Measurements from ENCODE around the gene HCFC1.

Gene HCFC1

GRCh38 chrX:153954558-153955227, 16.9 kb downstream of the HCFC1 start:
- no peak for DNase-seq
- no peak overlapping the region for H4K8ac ChIP-seq (ENCODE audit: low read depth, low read length)
- no peak overlapping the region for H2AK5ac ChIP-seq (ENCODE audit: low read length)
- no peak overlapping the region for H3K23ac ChIP-seq (ENCODE audit: low read length)
- H2BK15ac ChIP-seq (replicated peaks; ENCODE audit: low read depth): no peak overlapping the region
- H3K36me3 ChIP-seq (ENCODE audit: control insufficient read depth, insufficient read depth, low read length): peaks cover 13% of the 10 kb centered on the region
- WGBS (ENCODE audit: extremely low coverage, insufficient coverage, low lambda C conversion rate): no CpG with 5 or more reads among the region's 44 CpGs
- H3K56ac ChIP-seq (ENCODE audit: low read length): no peak overlapping the region
- H3K9ac ChIP-seq (ENCODE audit: low read length): no peak overlapping the region
- H3K4ac ChIP-seq (ENCODE audit: low read depth, low read length): no peak overlapping the region
- no peak overlapping the region for H3K4me2 ChIP-seq (ENCODE audit: low read length)
- no peak overlapping the region for H2BK5ac ChIP-seq (ENCODE audit: low read length)
- H3K27ac ChIP-seq (ENCODE audit: low read depth, low read length): no peak overlapping the region
- H4K5ac ChIP-seq (ENCODE audit: low read length): no peak overlapping the region
- no peaks in the 10 kb centered on the region for H3K79me1 ChIP-seq (ENCODE audit: low read length)
- no peak overlapping the region for H3K18ac ChIP-seq (ENCODE audit: low read length)
- H3K4me1 ChIP-seq (ENCODE audit: control insufficient read depth, low read depth, low read length): no peaks in the 10 kb centered on the region
- no peaks in the 10 kb centered on the region for H3K27me3 ChIP-seq (ENCODE audit: insufficient read depth, low read length, poor library complexity)
- no peak overlapping the region for H2BK120ac ChIP-seq (ENCODE audit: low read depth, low read length)
- H3K4me3 ChIP-seq (ENCODE audit: low read length): no peak overlapping the region
- no peaks in the 10 kb centered on the region for H3K79me2 ChIP-seq (ENCODE audit: control insufficient read depth, insufficient read depth, low read length)

- Histone ChIP-seq H3K4ac (ENCODE audit: low read depth, low read length) (no peak overlapping the region), H2AK5ac (ENCODE audit: low read length) (no peak overlapping the region), H3K18ac (ENCODE audit: low read length) (no peak overlapping the region), H3K79me1 (ENCODE audit: low read length) (no peaks in the 10 kb centered on the region), H3K56ac (ENCODE audit: low read length) (no peak overlapping the region), H3K23ac (ENCODE audit: low read length) (no peak overlapping the region), H3K36me3 (ENCODE audit: control insufficient read depth, insufficient read depth, low read length) (peaks cover 13% of the 10 kb centered on the region), H2BK15ac (replicated peaks; ENCODE audit: low read depth) (no peak overlapping the region), H4K5ac (ENCODE audit: low read length) (no peak overlapping the region), H3K9ac (ENCODE audit: low read length) (no peak overlapping the region), H2BK5ac (ENCODE audit: low read length) (no peak overlapping the region), H2BK120ac (ENCODE audit: low read depth, low read length) (no peak overlapping the region), H3K27ac (ENCODE audit: low read depth, low read length) (no peak overlapping the region), H3K79me2 (ENCODE audit: control insufficient read depth, insufficient read depth, low read length) (no peaks in the 10 kb centered on the region), H3K4me3 (ENCODE audit: low read length) (no peak overlapping the region), H3K4me2 (ENCODE audit: low read length) (no peak overlapping the region), H4K8ac (ENCODE audit: low read depth, low read length) (no peak overlapping the region), H3K27me3 (ENCODE audit: insufficient read depth, low read length, poor library complexity) (no peaks in the 10 kb centered on the region), H3K4me1 (ENCODE audit: control insufficient read depth, low read depth, low read length) (no peaks in the 10 kb centered on the region)
- no peak for DNase-seq
- no CpG with 5 or more reads among the region's 33 CpGs for WGBS (ENCODE audit: extremely low coverage, insufficient coverage, low lambda C conversion rate)
Measured at GRCh38 chrX:153953892-153954557, 17.6 kb downstream of the HCFC1 start.

GRCh38 chrX:153953342-153953830, 18.2 kb downstream of the HCFC1 start:
- Histone ChIP-seq H3K4me3 (ENCODE audit: low read length) (no peak overlapping the region), H3K36me3 (ENCODE audit: control insufficient read depth, insufficient read depth, low read length) (peaks cover 13% of the 10 kb centered on the region)

GRCh38 chrX:153952373-153953026, 19.1 kb downstream of the HCFC1 start:
- Histone ChIP-seq H3K79me1 (ENCODE audit: low read length) (no peaks in the 10 kb centered on the region), H3K9ac (ENCODE audit: low read length) (no peak overlapping the region), H4K5ac (ENCODE audit: low read length) (no peak overlapping the region), H3K36me3 (ENCODE audit: control insufficient read depth, insufficient read depth, low read length) (peaks cover 10% of the 10 kb centered on the region), H3K27ac (ENCODE audit: low read depth, low read length) (no peak overlapping the region), H3K4me2 (ENCODE audit: low read length) (no peak overlapping the region), H3K4me1 (ENCODE audit: control insufficient read depth, low read depth, low read length) (no peaks in the 10 kb centered on the region), H2BK5ac (ENCODE audit: low read length) (no peak overlapping the region), H2AK5ac (ENCODE audit: low read length) (no peak overlapping the region), H3K4ac (ENCODE audit: low read depth, low read length) (no peak overlapping the region), H3K79me2 (ENCODE audit: control insufficient read depth, insufficient read depth, low read length) (no peaks in the 10 kb centered on the region), H3K4me3 (ENCODE audit: low read length) (no peak overlapping the region), H3K23ac (ENCODE audit: low read length) (no peak overlapping the region), H3K27me3 (ENCODE audit: insufficient read depth, low read length, poor library complexity) (no peaks in the 10 kb centered on the region), H2BK15ac (replicated peaks; ENCODE audit: low read depth) (no peak overlapping the region), H2BK120ac (ENCODE audit: low read depth, low read length) (no peak overlapping the region), H4K8ac (ENCODE audit: low read depth, low read length) (no peak overlapping the region), H3K18ac (ENCODE audit: low read length) (no peak overlapping the region), H3K56ac (ENCODE audit: low read length) (no peak overlapping the region)
- no CpG with 5 or more reads among the region's 32 CpGs for WGBS (ENCODE audit: extremely low coverage, insufficient coverage, low lambda C conversion rate)
- DNase-seq: no peak

More at GRCh38 chrX:153953342-153953830, 18.2 kb downstream of the HCFC1 start:
- peak; percentile 65 for DNase-seq
- no peaks in the 10 kb centered on the region for H3K27me3 ChIP-seq (ENCODE audit: insufficient read depth, low read length, poor library complexity)
- H2AK5ac ChIP-seq (ENCODE audit: low read length): no peak overlapping the region
- no peak overlapping the region for H2BK120ac ChIP-seq (ENCODE audit: low read depth, low read length)
- no peak overlapping the region for H3K18ac ChIP-seq (ENCODE audit: low read length)
- H3K23ac ChIP-seq (ENCODE audit: low read length): no peak overlapping the region
- H3K27ac ChIP-seq (ENCODE audit: low read depth, low read length): no peak overlapping the region
- H3K79me1 ChIP-seq (ENCODE audit: low read length): no peaks in the 10 kb centered on the region
- H3K56ac ChIP-seq (ENCODE audit: low read length): no peak overlapping the region
- H4K8ac ChIP-seq (ENCODE audit: low read depth, low read length): no peak overlapping the region
- no peak overlapping the region for H3K4ac ChIP-seq (ENCODE audit: low read depth, low read length)
- no peak overlapping the region for H2BK15ac ChIP-seq (replicated peaks; ENCODE audit: low read depth)
- H3K9ac ChIP-seq (ENCODE audit: low read length): no peak overlapping the region
- no CpG with 5 or more reads among the region's 33 CpGs for WGBS (ENCODE audit: extremely low coverage, insufficient coverage, low lambda C conversion rate)
- H3K79me2 ChIP-seq (ENCODE audit: control insufficient read depth, insufficient read depth, low read length): no peaks in the 10 kb centered on the region
- no peak overlapping the region for H3K4me2 ChIP-seq (ENCODE audit: low read length)
- no peaks in the 10 kb centered on the region for H3K4me1 ChIP-seq (ENCODE audit: control insufficient read depth, low read depth, low read length)
- no peak overlapping the region for H4K5ac ChIP-seq (ENCODE audit: low read length)
- no peak overlapping the region for H2BK5ac ChIP-seq (ENCODE audit: low read length)

GRCh38 chrX:153951683-153952372, 19.8 kb downstream of the HCFC1 start:
- Histone ChIP-seq H3K36me3 (ENCODE audit: control insufficient read depth, insufficient read depth, low read length) (peaks cover 10% of the 10 kb centered on the region), H3K23ac (ENCODE audit: low read length) (no peak overlapping the region)
- no CpG with 5 or more reads among the region's 28 CpGs for WGBS (ENCODE audit: extremely low coverage, insufficient coverage, low lambda C conversion rate)

More at GRCh38 chrX:153951683-153952372, 19.8 kb downstream of the HCFC1 start:
- no peak overlapping the region for H3K27ac ChIP-seq (ENCODE audit: low read depth, low read length)
- H3K4ac ChIP-seq (ENCODE audit: low read depth, low read length): no peak overlapping the region
- H3K18ac ChIP-seq (ENCODE audit: low read length): no peak overlapping the region
- no peak overlapping the region for H3K4me2 ChIP-seq (ENCODE audit: low read length)
- H3K56ac ChIP-seq (ENCODE audit: low read length): no peak overlapping the region
- DNase-seq: no peak
- H3K27me3 ChIP-seq (ENCODE audit: insufficient read depth, low read length, poor library complexity): no peaks in the 10 kb centered on the region
- H3K9ac ChIP-seq (ENCODE audit: low read length): no peak overlapping the region
- no peaks in the 10 kb centered on the region for H3K79me2 ChIP-seq (ENCODE audit: control insufficient read depth, insufficient read depth, low read length)
- no peaks in the 10 kb centered on the region for H3K79me1 ChIP-seq (ENCODE audit: low read length)
- H2BK15ac ChIP-seq (replicated peaks; ENCODE audit: low read depth): no peak overlapping the region
- H4K8ac ChIP-seq (ENCODE audit: low read depth, low read length): no peak overlapping the region
- no peak overlapping the region for H2BK5ac ChIP-seq (ENCODE audit: low read length)
- H3K4me3 ChIP-seq (ENCODE audit: low read length): no peak overlapping the region
- H4K5ac ChIP-seq (ENCODE audit: low read length): no peak overlapping the region
- H3K4me1 ChIP-seq (ENCODE audit: control insufficient read depth, low read depth, low read length): no peaks in the 10 kb centered on the region
- H2BK120ac ChIP-seq (ENCODE audit: low read depth, low read length): no peak overlapping the region
- H2AK5ac ChIP-seq (ENCODE audit: low read length): no peak overlapping the region
